ENCODE measurements around the gene PPP1R8.

The PPP1R8 gene

DNA sequence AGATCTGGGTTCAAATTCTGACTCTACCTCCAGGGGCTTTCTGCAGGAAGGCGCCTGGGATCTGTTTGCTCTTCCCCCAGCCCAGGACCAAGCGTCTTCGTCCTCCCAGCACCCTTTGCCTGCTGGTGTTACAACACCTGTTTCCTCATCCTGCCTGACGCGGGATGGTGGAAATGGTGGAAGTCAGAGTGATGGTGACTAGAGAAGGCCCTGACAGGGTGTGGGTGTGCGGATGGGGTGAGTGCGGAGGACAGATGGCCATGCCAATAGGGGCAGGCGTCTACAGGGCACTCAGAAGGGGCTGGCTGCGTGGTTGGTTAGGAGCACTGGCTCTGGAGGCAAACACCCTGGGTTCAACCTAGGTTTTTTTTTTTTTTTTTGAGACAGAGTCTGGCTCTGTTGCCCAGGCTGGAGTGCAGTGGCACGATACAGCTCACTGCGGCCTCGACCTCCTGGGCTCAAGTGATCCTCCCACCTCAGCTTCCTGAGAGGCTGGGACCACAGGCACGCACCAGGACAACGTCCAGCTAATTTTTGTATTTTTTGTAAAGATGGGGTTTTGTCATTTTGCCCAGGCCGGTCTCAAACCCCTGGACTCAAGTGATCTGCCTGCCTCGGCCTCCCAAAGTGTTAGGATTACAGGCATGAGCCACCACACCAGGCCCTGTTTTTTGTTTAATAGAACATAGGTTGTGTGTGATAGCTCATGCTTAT lies 43.2 kb downstream of the PPP1R8 start:
- Histone ChIP-seq H3K36me3 (ENCODE audit: control insufficient read depth, insufficient read depth, low read length) (peaks cover 9% of the 10 kb centered on the region; the same call in 1 of the 2 replicates), H3K9me3 (ENCODE audit: control insufficient read depth, insufficient read depth, low read depth, low read length) (no peaks in the 10 kb centered on the region), H3K27ac (ENCODE audit: low read depth, low read length) (no peak overlapping the region), H3K4me1 (ENCODE audit: control insufficient read depth, insufficient read depth, low read length) (no peaks in the 10 kb centered on the region), H3K9ac (ENCODE audit: low read length) (no peak overlapping the region), H3K27me3 (ENCODE audit: control insufficient read depth, insufficient read depth, low read length) (no peaks in the 10 kb centered on the region; the same call in 1 of the 2 replicates), H3K4me3 (ENCODE audit: low read depth, low read length) (peak overlapping the region; percentile 75)

DNA sequence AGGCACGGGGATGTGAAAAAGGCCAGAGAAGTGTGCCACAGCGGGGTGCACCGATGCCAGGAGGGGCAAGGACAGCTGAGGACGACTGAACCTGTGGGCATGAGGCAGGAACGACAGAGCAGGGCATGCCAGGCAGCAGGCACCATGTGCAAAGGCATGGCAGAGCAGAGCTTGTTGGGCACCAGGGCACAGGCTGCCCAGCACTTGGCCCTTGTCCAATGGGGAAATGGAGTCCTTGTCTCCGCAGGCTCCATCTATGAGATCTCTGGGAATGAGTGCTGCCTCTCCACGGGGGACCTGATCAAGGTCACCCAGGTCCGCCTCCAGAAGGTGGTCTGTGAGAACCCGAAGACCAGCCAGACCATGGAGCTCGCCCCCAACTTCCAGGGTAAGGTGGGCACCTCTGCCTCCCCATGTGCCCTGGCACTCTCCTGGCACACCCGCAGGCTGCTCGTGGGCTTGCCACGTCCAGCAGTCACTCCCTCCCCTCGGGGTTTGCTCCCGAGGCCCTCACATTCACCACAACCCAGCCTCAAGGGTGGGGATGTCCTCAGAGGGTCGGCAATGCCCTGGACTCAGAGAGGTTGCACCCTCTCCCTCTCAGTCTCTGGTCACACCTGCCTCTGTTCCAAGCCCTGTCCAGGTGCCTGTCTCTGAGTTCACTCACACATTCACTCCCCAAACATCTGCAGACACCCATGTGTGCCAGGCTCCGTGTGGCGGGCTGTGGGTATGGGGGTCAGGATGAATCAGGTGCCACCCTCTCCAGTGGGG lies 45.9 kb downstream of the PPP1R8 start:
- Histone ChIP-seq H3K27me3 (ENCODE audit: control insufficient read depth, insufficient read depth, low read length) (no peaks in the 10 kb centered on the region; the same call in 1 of the 2 replicates), H3K4me3 (ENCODE audit: low read depth, low read length) (no peak overlapping the region), H3K9me3 (ENCODE audit: control insufficient read depth, insufficient read depth, low read depth, low read length) (no peaks in the 10 kb centered on the region), H3K27ac (ENCODE audit: low read depth, low read length) (no peak overlapping the region), H3K9ac (ENCODE audit: low read length) (no peak overlapping the region), H3K36me3 (ENCODE audit: control insufficient read depth, insufficient read depth, low read length) (peaks cover 14% of the 10 kb centered on the region), H3K4me1 (ENCODE audit: control insufficient read depth, insufficient read depth, low read length) (no peaks in the 10 kb centered on the region)

DNA sequence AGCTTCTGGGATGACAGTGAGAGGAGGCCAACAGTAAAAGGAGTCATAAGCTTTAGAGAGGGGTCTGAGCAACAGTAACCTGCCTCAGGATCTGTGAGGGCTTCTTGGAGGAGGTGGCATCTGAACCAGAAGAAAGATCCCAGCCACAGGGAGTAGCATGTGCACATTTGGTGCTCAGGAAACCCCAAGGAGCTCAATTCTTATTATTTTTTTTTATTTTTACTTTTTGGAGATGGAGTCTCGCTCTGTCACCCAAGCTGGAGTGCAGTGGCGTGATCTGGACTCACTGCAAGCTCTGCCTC lies 46.5 kb downstream of the PPP1R8 start:
- no peaks in the 10 kb centered on the region for H3K4me1 ChIP-seq (ENCODE audit: control insufficient read depth, insufficient read depth, low read length)
- H3K27ac ChIP-seq (ENCODE audit: low read depth, low read length): no peak overlapping the region
- no peaks in the 10 kb centered on the region; the same call in 1 of the 2 replicates for H3K27me3 ChIP-seq (ENCODE audit: control insufficient read depth, insufficient read depth, low read length)
- no peak overlapping the region for H3K9ac ChIP-seq (ENCODE audit: low read length)
- no peak overlapping the region for H3K4me3 ChIP-seq (ENCODE audit: low read depth, low read length)
- H3K36me3 ChIP-seq (ENCODE audit: control insufficient read depth, insufficient read depth, low read length): peaks cover 18% of the 10 kb centered on the region
- no peaks in the 10 kb centered on the region for H3K9me3 ChIP-seq (ENCODE audit: control insufficient read depth, insufficient read depth, low read depth, low read length)

DNA sequence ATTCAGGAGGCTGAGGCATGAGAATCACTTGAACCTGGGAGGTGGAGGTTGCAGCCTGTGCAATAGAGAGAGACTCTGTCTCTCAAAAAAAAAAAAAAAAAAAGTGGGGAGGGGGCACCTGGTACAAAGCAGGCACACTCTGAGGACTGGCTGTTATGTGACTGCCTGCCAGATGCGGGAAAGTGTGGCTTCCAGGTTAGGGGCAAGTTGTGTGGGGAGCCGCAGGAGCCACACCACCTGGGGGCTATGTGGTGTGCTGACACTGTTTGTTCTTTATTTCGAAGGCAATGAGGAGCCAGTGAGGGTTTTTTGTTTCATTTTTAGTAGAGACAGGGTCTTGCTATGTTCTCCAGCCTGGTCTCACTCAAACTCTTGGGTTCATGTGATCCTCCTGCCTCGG lies 47.5 kb downstream of the PPP1R8 start:
- Histone ChIP-seq H3K9ac (ENCODE audit: low read length) (no peak overlapping the region), H3K27me3 (ENCODE audit: control insufficient read depth, insufficient read depth, low read length) (no peaks in the 10 kb centered on the region; the same call in 1 of the 2 replicates), H3K27ac (ENCODE audit: low read depth, low read length) (no peak overlapping the region), H3K4me1 (ENCODE audit: control insufficient read depth, insufficient read depth, low read length) (no peaks in the 10 kb centered on the region), H3K9me3 (ENCODE audit: control insufficient read depth, insufficient read depth, low read depth, low read length) (no peaks in the 10 kb centered on the region), H3K36me3 (ENCODE audit: control insufficient read depth, insufficient read depth, low read length) (peaks cover 26% of the 10 kb centered on the region), H3K4me3 (ENCODE audit: low read depth, low read length) (no peak overlapping the region)

DNA sequence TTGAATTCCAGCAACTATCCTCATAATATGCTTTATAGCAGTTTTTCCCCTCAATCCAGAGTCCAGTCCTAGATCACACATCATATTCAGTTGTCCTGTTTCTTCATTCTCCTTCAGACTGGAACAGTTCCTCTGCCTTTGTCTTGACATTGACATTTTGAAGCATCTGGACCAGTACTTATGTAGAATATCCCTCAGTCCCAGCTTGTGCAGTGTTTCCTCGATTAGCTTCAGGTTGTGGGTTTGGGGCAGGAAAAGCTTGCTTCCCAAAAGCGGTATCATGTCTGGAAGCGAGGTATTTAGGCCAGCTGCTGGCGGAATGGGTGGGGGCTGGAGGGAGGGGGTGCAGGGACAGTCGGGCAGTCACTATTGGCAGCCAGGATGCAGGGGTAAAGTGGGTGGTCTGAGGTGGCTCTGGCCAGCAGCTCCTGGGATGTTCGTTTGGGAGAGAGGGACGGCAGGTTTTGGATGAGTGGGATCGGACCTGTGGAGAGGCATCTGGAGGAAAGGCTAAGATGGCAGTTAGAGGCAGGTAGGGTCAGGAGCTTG lies 48.3 kb downstream of the PPP1R8 start:
- no peak overlapping the region for H3K4me3 ChIP-seq (ENCODE audit: low read depth, low read length)
- no peaks in the 10 kb centered on the region for H3K9me3 ChIP-seq (ENCODE audit: control insufficient read depth, insufficient read depth, low read depth, low read length)
- no peaks in the 10 kb centered on the region for H3K27me3 ChIP-seq (ENCODE audit: control insufficient read depth, insufficient read depth, low read length)
- no peak overlapping the region for H3K9ac ChIP-seq (ENCODE audit: low read length)
- H3K36me3 ChIP-seq (ENCODE audit: control insufficient read depth, insufficient read depth, low read length): peaks cover 34% of the 10 kb centered on the region
- no peak overlapping the region for H3K27ac ChIP-seq (ENCODE audit: low read depth, low read length)
- H3K4me1 ChIP-seq (ENCODE audit: control insufficient read depth, insufficient read depth, low read length): no peaks in the 10 kb centered on the region

DNA sequence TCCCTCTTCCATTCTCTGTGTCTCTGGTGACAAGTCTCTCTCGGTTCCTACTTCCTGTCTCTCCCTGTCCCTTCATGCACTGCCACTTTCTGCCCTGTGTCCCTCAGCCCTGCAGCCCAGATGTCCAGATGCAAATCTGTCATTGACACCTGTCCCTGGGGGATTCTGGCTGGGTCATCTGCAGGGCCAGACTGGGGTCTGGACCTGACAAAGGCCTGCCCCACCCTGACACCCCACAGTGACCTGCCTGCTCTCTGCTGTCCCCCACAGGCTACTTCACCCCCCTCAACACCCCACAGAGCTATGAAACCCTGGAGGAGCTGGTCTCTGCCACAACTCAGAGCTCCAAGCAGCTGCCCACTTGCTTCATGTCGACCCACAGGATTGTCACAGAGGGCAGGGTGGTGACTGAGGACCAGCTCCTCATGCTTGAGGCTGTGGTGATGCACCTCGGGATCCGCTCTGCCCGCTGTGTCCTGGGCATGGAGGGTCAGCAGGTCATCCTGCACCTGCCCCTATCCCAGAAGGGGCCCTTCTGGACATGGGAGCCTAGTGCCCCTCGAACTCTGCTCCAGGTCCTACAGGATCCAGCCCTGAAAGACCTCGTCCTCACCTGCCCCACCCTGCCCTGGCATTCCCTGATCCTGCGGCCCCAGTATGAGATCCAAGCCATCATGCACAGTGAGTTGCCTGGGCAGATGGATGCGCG lies 48.9 kb downstream of the PPP1R8 start:
- Histone ChIP-seq H3K36me3 (ENCODE audit: control insufficient read depth, insufficient read depth, low read length) (peaks cover 40% of the 10 kb centered on the region), H3K27ac (ENCODE audit: low read depth, low read length) (no peak overlapping the region), H3K4me1 (ENCODE audit: control insufficient read depth, insufficient read depth, low read length) (no peaks in the 10 kb centered on the region), H3K4me3 (ENCODE audit: low read depth, low read length) (no peak overlapping the region), H3K9me3 (ENCODE audit: control insufficient read depth, insufficient read depth, low read depth, low read length) (no peaks in the 10 kb centered on the region), H3K27me3 (ENCODE audit: control insufficient read depth, insufficient read depth, low read length) (no peaks in the 10 kb centered on the region), H3K9ac (ENCODE audit: low read length) (no peak overlapping the region)

DNA sequence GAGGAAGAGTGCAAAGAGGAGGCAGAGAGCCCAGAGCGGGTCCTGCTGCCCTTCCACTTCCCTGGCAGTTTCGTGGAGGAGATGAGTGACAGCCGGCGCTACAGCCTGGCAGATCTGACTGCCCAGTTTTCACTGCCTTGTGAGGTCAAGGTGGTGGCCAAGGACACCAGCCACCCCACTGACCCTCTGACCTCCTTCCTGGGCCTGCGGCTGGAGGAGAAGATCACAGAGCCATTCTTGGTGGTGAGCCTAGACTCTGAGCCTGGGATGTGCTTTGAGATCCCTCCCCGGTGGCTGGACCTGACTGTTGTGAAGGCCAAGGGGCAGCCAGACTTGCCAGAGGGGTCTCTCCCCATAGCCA lies 51.9 kb downstream of the PPP1R8 start:
- Histone ChIP-seq H3K4me1 (ENCODE audit: control insufficient read depth, insufficient read depth, low read length) (no peaks in the 10 kb centered on the region), H3K4me3 (ENCODE audit: low read depth, low read length) (no peak overlapping the region), H3K36me3 (ENCODE audit: control insufficient read depth, insufficient read depth, low read length) (peaks cover 60% of the 10 kb centered on the region), H3K9ac (ENCODE audit: low read length) (no peak overlapping the region), H3K9me3 (ENCODE audit: control insufficient read depth, insufficient read depth, low read depth, low read length) (no peaks in the 10 kb centered on the region), H3K27me3 (ENCODE audit: control insufficient read depth, insufficient read depth, low read length) (no peaks in the 10 kb centered on the region), H3K27ac (ENCODE audit: low read depth, low read length) (no peak overlapping the region)

DNA sequence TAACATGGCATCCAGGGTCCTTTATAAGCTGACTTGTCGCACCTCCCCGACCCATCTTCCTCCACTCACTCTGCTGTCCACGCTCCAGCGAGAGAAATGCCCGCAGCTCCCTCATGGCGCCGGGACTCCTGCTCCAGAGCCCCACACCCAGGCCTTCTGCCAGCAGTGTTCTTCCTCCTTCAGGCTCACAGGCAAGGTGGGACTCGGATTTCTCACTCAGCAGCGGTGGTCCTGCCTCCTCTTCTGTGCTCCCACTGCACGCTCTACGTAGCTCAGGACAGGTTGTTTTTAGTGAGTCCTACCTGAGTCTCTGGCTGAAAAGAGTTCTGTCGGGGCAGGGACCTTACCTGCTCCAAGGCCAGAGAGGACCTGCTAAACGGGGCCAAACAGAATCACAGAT lies 53.0 kb downstream of the PPP1R8 start:
- H3K9me3 ChIP-seq (ENCODE audit: control insufficient read depth, insufficient read depth, low read depth, low read length): no peaks in the 10 kb centered on the region
- H3K9ac ChIP-seq (ENCODE audit: low read length): no peak overlapping the region
- H3K36me3 ChIP-seq (ENCODE audit: control insufficient read depth, insufficient read depth, low read length): peaks cover 60% of the 10 kb centered on the region
- no peaks in the 10 kb centered on the region for H3K4me1 ChIP-seq (ENCODE audit: control insufficient read depth, insufficient read depth, low read length)
- no peak overlapping the region for H3K4me3 ChIP-seq (ENCODE audit: low read depth, low read length)
- H3K27ac ChIP-seq (ENCODE audit: low read depth, low read length): no peak overlapping the region
- no peaks in the 10 kb centered on the region for H3K27me3 ChIP-seq (ENCODE audit: control insufficient read depth, insufficient read depth, low read length)

DNA sequence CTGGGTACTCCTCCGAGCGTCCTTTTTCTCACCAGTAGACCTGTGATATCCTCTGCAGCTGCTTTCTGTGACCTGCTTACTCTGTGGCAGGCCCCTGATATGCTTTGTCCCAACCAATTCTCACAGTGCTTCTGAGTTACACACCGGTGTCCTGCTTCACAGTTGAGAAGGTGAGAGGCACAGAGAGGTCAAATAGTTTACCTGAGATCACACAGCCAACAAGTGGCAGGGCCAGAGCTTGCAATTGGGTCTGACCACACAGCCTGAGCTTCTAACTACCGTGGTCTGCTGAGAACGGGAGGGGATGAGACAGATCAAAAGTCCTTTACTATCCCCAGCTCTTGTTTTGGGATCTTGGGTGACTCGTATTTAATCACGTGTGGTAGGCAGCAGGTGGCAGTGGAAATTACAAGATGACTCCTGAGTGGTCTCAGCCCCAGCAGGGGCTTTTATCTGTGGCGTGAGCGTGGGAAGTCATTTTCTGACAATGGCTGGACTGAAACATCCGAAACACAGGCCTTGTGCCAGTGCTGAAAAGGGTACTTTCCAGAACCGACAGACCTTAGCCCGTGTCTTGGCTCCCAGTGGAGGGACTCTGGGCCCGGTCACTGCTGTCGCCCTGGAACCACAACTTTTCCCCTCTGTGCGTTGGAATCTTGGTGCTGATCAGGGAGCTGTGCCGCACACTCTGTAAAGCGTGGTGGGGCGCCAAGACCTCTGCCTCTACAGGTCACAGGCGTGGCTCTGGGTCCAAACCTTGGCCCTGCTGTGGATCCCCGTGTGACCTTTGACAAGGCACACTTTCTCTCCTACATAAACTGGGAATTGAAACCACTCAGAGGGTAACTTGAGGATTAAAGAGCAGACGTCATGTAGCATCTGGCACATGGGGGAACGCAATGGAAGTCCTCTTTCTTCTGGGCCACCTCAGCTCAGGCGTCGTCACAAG lies 53.7 kb downstream of the PPP1R8 start:
- Histone ChIP-seq H3K9me3 (ENCODE audit: control insufficient read depth, insufficient read depth, low read depth, low read length) (no peaks in the 10 kb centered on the region), H3K36me3 (ENCODE audit: control insufficient read depth, insufficient read depth, low read length) (peaks cover 63% of the 10 kb centered on the region), H3K9ac (ENCODE audit: low read length) (no peak overlapping the region), H3K4me1 (ENCODE audit: control insufficient read depth, insufficient read depth, low read length) (no peaks in the 10 kb centered on the region), H3K4me3 (ENCODE audit: low read depth, low read length) (no peak overlapping the region), H3K27ac (ENCODE audit: low read depth, low read length) (no peak overlapping the region), H3K27me3 (ENCODE audit: control insufficient read depth, insufficient read depth, low read length) (no peaks in the 10 kb centered on the region)

DNA sequence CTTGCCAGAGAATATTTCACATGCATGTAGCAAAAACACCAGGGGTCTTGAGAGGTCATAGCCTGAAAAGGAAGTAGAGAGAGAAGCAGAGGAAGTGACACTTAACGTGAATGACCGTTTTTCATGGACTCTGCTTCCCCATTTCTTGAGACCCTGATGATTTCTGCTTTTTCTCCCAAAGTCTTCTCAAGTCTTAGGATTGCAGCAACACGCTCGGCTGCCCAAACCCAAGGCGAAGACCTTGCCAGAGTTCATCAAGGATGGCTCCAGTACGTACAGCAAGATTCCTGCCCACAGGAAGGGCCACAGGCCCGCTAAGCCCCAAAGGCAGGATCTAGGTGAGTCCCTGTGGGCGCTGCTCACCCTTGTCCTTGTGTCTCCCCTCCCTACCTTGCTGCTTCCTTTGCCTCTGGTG lies 54.5 kb downstream of the PPP1R8 start:
- no peaks in the 10 kb centered on the region for H3K27me3 ChIP-seq (ENCODE audit: control insufficient read depth, insufficient read depth, low read length)
- no peak overlapping the region for H3K9ac ChIP-seq (ENCODE audit: low read length)
- H3K9me3 ChIP-seq (ENCODE audit: control insufficient read depth, insufficient read depth, low read depth, low read length): no peaks in the 10 kb centered on the region
- no peak overlapping the region for H3K27ac ChIP-seq (ENCODE audit: low read depth, low read length)
- H3K4me3 ChIP-seq (ENCODE audit: low read depth, low read length): no peak overlapping the region
- H3K4me1 ChIP-seq (ENCODE audit: control insufficient read depth, insufficient read depth, low read length): no peaks in the 10 kb centered on the region
- H3K36me3 ChIP-seq (ENCODE audit: control insufficient read depth, insufficient read depth, low read length): peaks cover 64% of the 10 kb centered on the region
